ENCODE data around the gene CCNG2.
A peak's percentile ranks its signal among the peaks of the same experiment; 100 is the strongest.

GRCh38 chr4:77120886-77121508 lies 36.0 kb upstream of the CCNG2 start:
- peak; percentile 32; the same call in 1 of the 2 replicates for TF ChIP-seq CTCF (CRISPR knock-in tag; IDR thresholded peaks at IDR 0.05)
- no peak for TF ChIP-seq MLX (CRISPR knock-in tag; IDR thresholded peaks at IDR 0.05)
- no peak for TF ChIP-seq FOXK1 (CRISPR knock-in tag; IDR thresholded peaks at IDR 0.05; ENCODE audit: borderline replicate concordance, low read depth)
- no peak for TF ChIP-seq IRF2 (CRISPR knock-in tag; IDR thresholded peaks at IDR 0.05)
- no peak for TF ChIP-seq ZNF672 (CRISPR knock-in tag; IDR thresholded peaks at IDR 0.05)
- TF ChIP-seq KDM1A (CRISPR knock-in tag; IDR thresholded peaks at IDR 0.05): no peak
- no peak for TF ChIP-seq TCF12 (IDR thresholded peaks at IDR 0.05)
- TF ChIP-seq TCF12 (CRISPR knock-in tag; IDR thresholded peaks at IDR 0.05): no peak

Measured in HepG2 (cell line).